Measurements from ENCODE around the gene UPF1.

The UPF1 gene

GRCh38 chr19:18861235-18861634, 29.5 kb downstream of the UPF1 start:
- Histone ChIP-seq H3K4me2 (ENCODE audit: low read depth, low read length, poor library complexity, severe bottlenecking) (no peak overlapping the region), H3K36me3 (ENCODE audit: low read length) (no peaks in the 10 kb centered on the region), H3K27me3 (ENCODE audit: low read length) (no peaks in the 10 kb centered on the region), H3K4me3 (ENCODE audit: insufficient read depth, low read length, poor library complexity, severe bottlenecking) (no peak overlapping the region), H3K79me2 (ENCODE audit: insufficient read depth, low read length) (no peaks in the 10 kb centered on the region), H3K9ac (ENCODE audit: low read length) (no peak overlapping the region), H3F3A (ENCODE audit: insufficient read depth) (no peaks in the 10 kb centered on the region), H3K27ac (ENCODE audit: low read depth, low read length) (no peak overlapping the region), H3K9me3 (ENCODE audit: insufficient read depth, low read length) (no peaks in the 10 kb centered on the region), H3K9me2 (replicated peaks; ENCODE audit: insufficient read depth, low read length) (no peaks in the 10 kb centered on the region), H2AFZ (ENCODE audit: low read depth, low read length, severe bottlenecking) (no peak overlapping the region), H4K20me1 (ENCODE audit: low read depth, low read length) (no peaks in the 10 kb centered on the region; the same call in 1 of the 2 replicates)
- TF ChIP-seq EZH2phosphoT487 (conservative IDR thresholded peaks at IDR 0.05; ENCODE audit: low read length): no peak
- TF ChIP-seq, protein P1, sequence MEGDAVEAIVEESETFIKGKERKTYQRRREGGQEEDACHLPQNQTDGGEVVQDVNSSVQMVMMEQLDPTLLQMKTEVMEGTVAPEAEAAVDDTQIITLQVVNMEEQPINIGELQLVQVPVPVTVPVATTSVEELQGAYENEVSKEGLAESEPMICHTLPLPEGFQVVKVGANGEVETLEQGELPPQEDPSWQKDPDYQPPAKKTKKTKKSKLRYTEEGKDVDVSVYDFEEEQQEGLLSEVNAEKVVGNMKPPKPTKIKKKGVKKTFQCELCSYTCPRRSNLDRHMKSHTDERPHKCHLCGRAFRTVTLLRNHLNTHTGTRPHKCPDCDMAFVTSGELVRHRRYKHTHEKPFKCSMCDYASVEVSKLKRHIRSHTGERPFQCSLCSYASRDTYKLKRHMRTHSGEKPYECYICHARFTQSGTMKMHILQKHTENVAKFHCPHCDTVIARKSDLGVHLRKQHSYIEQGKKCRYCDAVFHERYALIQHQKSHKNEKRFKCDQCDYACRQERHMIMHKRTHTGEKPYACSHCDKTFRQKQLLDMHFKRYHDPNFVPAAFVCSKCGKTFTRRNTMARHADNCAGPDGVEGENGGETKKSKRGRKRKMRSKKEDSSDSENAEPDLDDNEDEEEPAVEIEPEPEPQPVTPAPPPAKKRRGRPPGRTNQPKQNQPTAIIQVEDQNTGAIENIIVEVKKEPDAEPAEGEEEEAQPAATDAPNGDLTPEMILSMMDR (IDR thresholded peaks at IDR 0.05; ENCODE audit: insufficient read depth, low read length, poor library complexity, severe bottlenecking): no peak

DNA sequence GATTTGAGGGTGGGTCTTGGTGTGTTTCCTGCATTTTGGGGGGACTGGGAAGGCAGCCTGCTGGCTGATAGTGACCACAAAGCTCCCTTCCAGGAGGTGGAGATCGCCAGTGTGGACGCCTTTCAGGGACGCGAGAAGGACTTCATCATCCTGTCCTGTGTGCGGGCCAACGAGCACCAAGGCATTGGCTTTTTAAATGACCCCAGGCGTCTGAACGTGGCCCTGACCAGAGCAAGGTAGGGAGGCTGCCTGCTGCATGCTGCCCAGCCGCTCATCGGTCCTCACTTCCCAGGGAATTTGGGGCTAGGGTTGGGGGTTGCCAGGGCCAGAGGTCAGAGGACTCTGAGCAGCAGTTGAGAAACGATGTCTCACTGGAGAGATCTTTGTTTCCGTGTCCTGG, 30.2 kb downstream of the UPF1 start:
- Histone ChIP-seq H3K4me2 (ENCODE audit: low read depth, low read length, poor library complexity, severe bottlenecking) (no peak overlapping the region), H3F3A (ENCODE audit: insufficient read depth) (no peaks in the 10 kb centered on the region), H3K36me3 (ENCODE audit: low read length) (peaks cover 3% of the 10 kb centered on the region; the same call in 1 of the 2 replicates), H4K20me1 (ENCODE audit: low read depth, low read length) (no peaks in the 10 kb centered on the region; the same call in 1 of the 2 replicates), H3K9me3 (ENCODE audit: insufficient read depth, low read length) (no peaks in the 10 kb centered on the region), H3K79me2 (ENCODE audit: insufficient read depth, low read length) (no peaks in the 10 kb centered on the region), H3K9ac (ENCODE audit: low read length) (no peak overlapping the region), H2AFZ (ENCODE audit: low read depth, low read length, severe bottlenecking) (no peak overlapping the region), H3K27me3 (ENCODE audit: low read length) (no peaks in the 10 kb centered on the region), H3K9me2 (replicated peaks; ENCODE audit: insufficient read depth, low read length) (no peaks in the 10 kb centered on the region), H3K4me3 (ENCODE audit: insufficient read depth, low read length, poor library complexity, severe bottlenecking) (no peak overlapping the region), H3K27ac (ENCODE audit: low read depth, low read length) (no peak overlapping the region)
- TF ChIP-seq, protein P1 (IDR thresholded peaks at IDR 0.05; ENCODE audit: insufficient read depth, low read length, poor library complexity, severe bottlenecking): no peak
- TF ChIP-seq EZH2phosphoT487 (conservative IDR thresholded peaks at IDR 0.05; ENCODE audit: low read length): no peak

DNA sequence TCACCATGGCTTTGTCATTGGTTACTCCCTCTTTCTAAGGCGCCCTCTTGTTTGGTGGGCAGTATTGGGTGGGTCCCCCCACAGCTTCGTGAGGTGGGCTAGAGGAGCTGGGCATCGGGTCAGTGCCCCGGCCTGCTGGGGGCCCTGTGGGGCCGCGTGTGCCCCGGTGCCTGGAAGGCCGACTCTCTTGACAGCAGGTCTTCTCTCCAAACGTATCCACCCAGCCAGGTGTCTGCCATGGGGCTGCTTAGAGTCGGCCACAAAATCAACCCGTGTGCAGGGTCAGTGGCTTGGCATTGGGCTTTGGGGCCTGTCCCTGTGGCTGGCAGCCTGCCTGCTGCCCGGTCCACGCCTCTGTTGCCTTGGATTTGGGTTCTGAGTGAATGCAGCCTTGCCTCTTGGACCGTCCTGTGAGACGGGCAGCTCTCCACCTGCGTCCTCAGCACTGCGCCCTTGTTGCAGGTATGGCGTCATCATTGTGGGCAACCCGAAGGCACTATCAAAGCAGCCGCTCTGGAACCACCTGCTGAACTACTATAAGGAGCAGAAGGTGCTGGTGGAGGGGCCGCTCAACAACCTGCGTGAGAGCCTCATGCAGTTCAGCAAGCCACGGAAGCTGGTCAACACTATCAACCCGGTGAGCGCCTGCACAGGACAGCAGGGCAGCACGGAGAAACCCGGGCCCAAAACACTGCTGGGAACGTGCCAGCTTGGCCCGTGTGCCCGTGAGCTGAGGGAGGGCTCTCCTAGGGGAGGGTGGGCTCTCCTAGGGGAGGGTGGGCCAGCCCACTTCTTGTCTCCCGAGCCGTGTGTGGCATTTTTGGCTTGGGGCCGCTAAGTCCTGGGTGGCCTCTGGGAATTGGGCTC, 31.4 kb downstream of the UPF1 start:
- no peaks in the 10 kb centered on the region for H3F3A ChIP-seq (ENCODE audit: insufficient read depth)
- H3K4me2 ChIP-seq (ENCODE audit: low read depth, low read length, poor library complexity, severe bottlenecking): no peak overlapping the region
- TF ChIP-seq, protein P1 (IDR thresholded peaks at IDR 0.05; ENCODE audit: insufficient read depth, low read length, poor library complexity, severe bottlenecking): no peak
- TF ChIP-seq EZH2phosphoT487 (conservative IDR thresholded peaks at IDR 0.05; ENCODE audit: low read length): no peak
- H3K9ac ChIP-seq (ENCODE audit: low read length): no peak overlapping the region
- H3K36me3 ChIP-seq (ENCODE audit: low read length): peaks cover 4% of the 10 kb centered on the region; the same call in 1 of the 2 replicates
- H4K20me1 ChIP-seq (ENCODE audit: low read depth, low read length): no peaks in the 10 kb centered on the region; the same call in 1 of the 2 replicates
- no peaks in the 10 kb centered on the region for H3K9me2 ChIP-seq (replicated peaks; ENCODE audit: insufficient read depth, low read length)
- H3K79me2 ChIP-seq (ENCODE audit: insufficient read depth, low read length): no peaks in the 10 kb centered on the region
- H3K27ac ChIP-seq (ENCODE audit: low read depth, low read length): no peak overlapping the region
- H2AFZ ChIP-seq (ENCODE audit: low read depth, low read length, severe bottlenecking): no peak overlapping the region
- H3K9me3 ChIP-seq (ENCODE audit: insufficient read depth, low read length): no peaks in the 10 kb centered on the region
- no peaks in the 10 kb centered on the region for H3K27me3 ChIP-seq (ENCODE audit: low read length)
- H3K4me3 ChIP-seq (ENCODE audit: insufficient read depth, low read length, poor library complexity, severe bottlenecking): no peak overlapping the region
